MM.1S (cell line): Measurements from ENCODE around the gene TCOF1.

ENCODE experiments used
- DNase-seq: peaks from one replicate; pipeline ENCODE4 v3.0.0-alpha.2; 2015
- H2AFZ ChIP-seq: fragments of 300-600 bp; sonication (generic); 2 replicates; pipeline ENCODE4 v1.6.0; 2016; ENCODE audit warnings: antibody characterized with exemption, low read length
- H3F3A ChIP-seq: fragments of 300-600 bp; sonication (generic); 2 replicates; pipeline ENCODE4 v1.6.1; 2016; ENCODE audit warnings: mild to moderate bottlenecking, antibody characterized with exemption, low read length, moderate library complexity, mixed read lengths; ENCODE audit not compliant: insufficient read depth
- H3K27ac ChIP-seq: fragments of 300-600 bp; sonication (generic); 2 replicates; pipeline ENCODE4 v1.5.1; 2016; ENCODE audit warnings: mild to moderate bottlenecking, low read length
- H3K27me3 ChIP-seq: fragments of 300-600 bp; sonication (generic); replicated peaks from 2 replicates; pipeline ENCODE4 v1.6.0; 2016; ENCODE audit warnings: low read length; ENCODE audit not compliant: insufficient read depth
- H3K36me3 ChIP-seq: fragments of 300-600 bp; sonication (generic); replicated peaks from 2 replicates; pipeline ENCODE4 v1.6.1; 2016; ENCODE audit warnings: mild to moderate bottlenecking, low read length, mixed read lengths; ENCODE audit not compliant: insufficient read depth
- H3K4me1 ChIP-seq: fragments of 300-600 bp; sonication (generic); 2 replicates; pipeline ENCODE4 v1.6.1; 2016; ENCODE audit warnings: low read length, mixed read lengths
- H3K4me2 ChIP-seq: fragments of 300-600 bp; sonication (generic); 2 replicates; pipeline ENCODE4 v1.6.0; 2016; ENCODE audit warnings: low read depth, low read length
- H3K4me3 ChIP-seq: fragments of 300-600 bp; sonication (generic); 2 replicates; pipeline ENCODE4 v1.5.1; 2016; ENCODE audit warnings: low read length, mixed read lengths
- H3K79me2 ChIP-seq: fragments of 300-600 bp; sonication (generic); 2 replicates; pipeline ENCODE4 v1.6.1; 2016; ENCODE audit warnings: mixed run types, low read length, mixed read lengths
- H3K9ac ChIP-seq: fragments of 300-600 bp; sonication (generic); 2 replicates; pipeline ENCODE4 v1.6.1; 2016; ENCODE audit warnings: low read length, mixed read lengths
- H3K9me2 ChIP-seq: fragments of 300-600 bp; sonication (generic); replicated peaks from 2 replicates; pipeline ENCODE4 v1.6.1; 2016; ENCODE audit warnings: mild to moderate bottlenecking, low read length, mixed read lengths; ENCODE audit not compliant: insufficient read depth
- H3K9me3 ChIP-seq: fragments of 300-600 bp; sonication (generic); replicated peaks from 2 replicates; pipeline ENCODE4 v1.6.1; 2016; ENCODE audit warnings: mild to moderate bottlenecking, low read length, mixed read lengths; ENCODE audit not compliant: insufficient read depth
- H4K20me1 ChIP-seq: fragments of 300-600 bp; sonication (generic); 2 replicates; pipeline ENCODE4 v1.6.1; 2016; ENCODE audit warnings: mild to moderate bottlenecking, low read length, moderate library complexity, mixed read lengths; ENCODE audit not compliant: insufficient read depth
- EZH2 ChIP-seq: fragments of 300-600 bp; sonication (generic); optimal IDR thresholded peaks from 2 replicates; pipeline ENCODE3; 2017; ENCODE audit warnings: low read depth, mild to moderate bottlenecking, antibody characterized with exemption, low read length, mixed read lengths
- EZH2phosphoT487 ChIP-seq: fragments of 300-600 bp; sonication (generic); IDR thresholded peaks from 2 replicates; pipeline ENCODE4 v1.6.1; 2018; ENCODE audit warnings: antibody characterized with exemption, low read length
- TF ChIP-seq, protein P1 (sequence below): fragments of 300-600 bp; sonication (generic); IDR thresholded peaks from 2 replicates; pipeline ENCODE4 v1.5.1; 2016; ENCODE audit warnings: antibody characterized with exemption, low read length, mixed read lengths

TCOF1 gene

DNA sequence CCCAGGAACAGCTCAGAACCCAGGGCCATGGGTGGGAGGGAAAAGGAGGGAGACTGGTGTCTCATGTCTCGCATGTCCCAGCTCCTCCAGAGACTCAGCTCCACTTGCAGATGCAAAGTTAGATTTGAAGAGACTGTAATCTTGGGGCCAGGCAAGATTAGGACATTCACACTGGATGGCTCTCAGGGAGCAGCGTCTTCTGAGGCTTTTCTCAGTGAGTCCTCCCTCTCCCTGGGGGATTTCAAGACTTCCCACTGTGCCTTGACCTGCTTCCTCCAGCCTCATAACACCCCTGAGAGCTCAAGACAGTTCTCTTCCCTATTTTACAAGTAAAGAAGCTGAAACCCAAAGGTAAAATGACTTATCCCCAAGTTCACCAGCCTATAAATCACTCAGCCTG lies 10.5 kb upstream of the TCOF1 start:
- Histone ChIP-seq H3K9ac (no peak overlapping the region), H2AFZ (no peak overlapping the region), H3K4me3 (no peak overlapping the region), H3K9me3 (no peaks in the 10 kb centered on the region), H3F3A (peaks cover 14% of the 10 kb centered on the region), H4K20me1 (no peaks in the 10 kb centered on the region), H3K27me3 (no peaks in the 10 kb centered on the region), H3K36me3 (no peaks in the 10 kb centered on the region), H3K27ac (no peak overlapping the region), H3K4me1 (peaks cover 33% of the 10 kb centered on the region), H3K79me2 (no peaks in the 10 kb centered on the region), H3K9me2 (no peaks in the 10 kb centered on the region), H3K4me2 (no peak overlapping the region)
- DNase-seq: no peak
- TF ChIP-seq EZH2 (no peak), EZH2phosphoT487 (no peak)
- TF ChIP-seq, protein P1, sequence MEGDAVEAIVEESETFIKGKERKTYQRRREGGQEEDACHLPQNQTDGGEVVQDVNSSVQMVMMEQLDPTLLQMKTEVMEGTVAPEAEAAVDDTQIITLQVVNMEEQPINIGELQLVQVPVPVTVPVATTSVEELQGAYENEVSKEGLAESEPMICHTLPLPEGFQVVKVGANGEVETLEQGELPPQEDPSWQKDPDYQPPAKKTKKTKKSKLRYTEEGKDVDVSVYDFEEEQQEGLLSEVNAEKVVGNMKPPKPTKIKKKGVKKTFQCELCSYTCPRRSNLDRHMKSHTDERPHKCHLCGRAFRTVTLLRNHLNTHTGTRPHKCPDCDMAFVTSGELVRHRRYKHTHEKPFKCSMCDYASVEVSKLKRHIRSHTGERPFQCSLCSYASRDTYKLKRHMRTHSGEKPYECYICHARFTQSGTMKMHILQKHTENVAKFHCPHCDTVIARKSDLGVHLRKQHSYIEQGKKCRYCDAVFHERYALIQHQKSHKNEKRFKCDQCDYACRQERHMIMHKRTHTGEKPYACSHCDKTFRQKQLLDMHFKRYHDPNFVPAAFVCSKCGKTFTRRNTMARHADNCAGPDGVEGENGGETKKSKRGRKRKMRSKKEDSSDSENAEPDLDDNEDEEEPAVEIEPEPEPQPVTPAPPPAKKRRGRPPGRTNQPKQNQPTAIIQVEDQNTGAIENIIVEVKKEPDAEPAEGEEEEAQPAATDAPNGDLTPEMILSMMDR: no peak

DNA sequence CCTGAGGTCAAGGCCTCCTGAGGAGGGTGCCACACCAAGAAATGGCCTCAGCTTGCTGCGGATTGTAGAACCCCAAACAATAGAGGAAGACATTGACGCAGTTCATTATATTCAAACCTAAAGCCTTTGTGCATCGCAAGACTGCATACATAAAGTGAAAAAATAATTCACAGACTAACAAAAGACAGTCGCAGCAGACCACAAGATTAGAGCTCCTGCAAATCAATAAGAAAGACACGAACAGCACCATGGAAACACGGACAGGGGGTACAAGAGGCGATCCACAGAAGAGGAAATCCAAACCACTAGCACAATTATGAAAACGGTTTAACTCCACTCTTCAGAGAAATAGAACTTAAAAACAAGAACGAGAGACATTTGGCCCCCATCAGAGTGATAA lies 10.0 kb upstream of the TCOF1 start:
- Histone ChIP-seq H3K9me3 (no peaks in the 10 kb centered on the region), H3K79me2 (no peaks in the 10 kb centered on the region), H3K4me3 (no peak overlapping the region), H3F3A (peaks cover 9% of the 10 kb centered on the region), H4K20me1 (no peaks in the 10 kb centered on the region), H3K9ac (no peak overlapping the region), H3K27me3 (no peaks in the 10 kb centered on the region), H3K36me3 (no peaks in the 10 kb centered on the region), H3K27ac (no peak overlapping the region), H3K4me2 (no peak overlapping the region), H3K4me1 (peaks cover 28% of the 10 kb centered on the region), H3K9me2 (no peaks in the 10 kb centered on the region), H2AFZ (no peak overlapping the region)
- TF ChIP-seq EZH2: no peak
- TF ChIP-seq EZH2phosphoT487: no peak
- TF ChIP-seq, protein P1: no peak
- DNase-seq: no peak

DNA sequence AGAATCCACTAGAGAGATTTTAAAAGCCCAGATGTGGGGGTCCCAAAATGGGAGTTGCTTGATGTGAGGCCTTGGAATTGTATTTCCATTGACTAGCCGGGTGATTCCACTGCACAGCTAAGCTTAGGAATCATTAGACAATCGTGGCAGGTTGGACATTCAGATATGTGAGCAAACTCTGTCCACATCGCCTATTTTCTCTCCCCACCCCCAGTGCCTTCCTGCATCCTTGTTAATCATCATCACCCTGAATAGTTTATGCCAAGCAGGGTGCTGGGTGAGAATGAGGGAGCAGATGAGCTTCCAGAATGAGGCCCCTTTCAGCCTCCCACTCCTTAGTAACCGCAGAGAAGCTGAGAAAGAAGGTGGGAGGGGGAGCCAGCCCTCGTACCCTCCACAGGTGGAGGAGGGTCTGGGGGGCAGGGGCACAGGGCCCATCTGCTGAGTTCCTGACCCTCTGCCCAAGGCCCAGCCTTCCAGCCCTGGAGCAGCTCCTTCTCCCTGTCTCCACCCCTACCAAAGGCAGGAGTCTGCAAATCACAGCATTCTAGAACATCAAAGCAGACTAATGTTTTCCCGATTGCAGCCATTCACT lies 7.7 kb upstream of the TCOF1 start:
- no peak overlapping the region for H3K9ac ChIP-seq
- H3K36me3 ChIP-seq: no peaks in the 10 kb centered on the region
- no peaks in the 10 kb centered on the region for H3F3A ChIP-seq
- no peaks in the 10 kb centered on the region for H3K9me3 ChIP-seq
- peaks cover 11% of the 10 kb centered on the region for H3K4me1 ChIP-seq
- no peaks in the 10 kb centered on the region for H3K79me2 ChIP-seq
- H4K20me1 ChIP-seq: no peaks in the 10 kb centered on the region
- H3K4me2 ChIP-seq: no peak overlapping the region
- no peak overlapping the region for H2AFZ ChIP-seq
- H3K9me2 ChIP-seq: no peaks in the 10 kb centered on the region
- no peak for DNase-seq
- no peak for TF ChIP-seq EZH2phosphoT487
- TF ChIP-seq EZH2: no peak
- TF ChIP-seq, protein P1: no peak
- H3K27me3 ChIP-seq: no peaks in the 10 kb centered on the region
- H3K27ac ChIP-seq: no peak overlapping the region
- no peak overlapping the region for H3K4me3 ChIP-seq
